H1 (cell line): Measurements from ENCODE around the gene KHDRBS2. TPM values are rescaled to one million over a fixed set of nuclear protein-coding genes. Genes with fewer than 3 reads are reported as not detected.

ENCODE experiments used
- CTCF ChIA-PET: fragments of 300-600 bp; sonication (Branson Sonifier 250); formaldehyde crosslinking; loops from one replicate; lab custom pipeline; 2021; ENCODE audit not compliant: partially characterized antibody; lab: Charles Lee
- POLR2A ChIA-PET: fragments of 300-600 bp; sonication (Branson Sonifier 250); formaldehyde crosslinking; loops from one replicate; lab custom pipeline; 2021; ENCODE audit warnings: inconsistent platforms; ENCODE audit not compliant: partially characterized antibody; lab: Charles Lee
- DNase-seq, 2 experiments: peaks; one replicate each; pipeline versions ENCODE4 v3.0.0 to v3.0.0-alpha.2; 2010 to 2022; ENCODE audit warnings: low spot score in 2 of 2, low read depth in 1 of 2, mixed read lengths in 1 of 2
- FAIRE-seq: peaks from 2 replicates; lab custom pipeline; 2011; peaks lifted over from hg19 to GRCh38; lab: Jason Lieb, UNC
- H2AFZ ChIP-seq: 2 replicates; pipeline ENCODE4 v1.8.1; 2012; ENCODE audit warnings: low read length, inconsistent platforms
- H2AK5ac ChIP-seq: 2 replicates; pipeline ENCODE4 v1.6.1; 2013; ENCODE audit warnings: low read depth, low read length
- H2BK120ac ChIP-seq: replicated peaks from 2 replicates; pipeline ENCODE3; 2013; ENCODE audit warnings: low read depth, low read length, inconsistent platforms
- H2BK12ac ChIP-seq: 2 replicates; pipeline ENCODE4 v1.6.1; 2013; ENCODE audit warnings: low read depth, low read length
- H2BK15ac ChIP-seq: 2 replicates; pipeline ENCODE4 v1.6.1; 2013; ENCODE audit warnings: low read length
- H2BK20ac ChIP-seq: 2 replicates; pipeline ENCODE4 v1.6.1; 2013; ENCODE audit warnings: low read length
- H2BK5ac ChIP-seq: 2 replicates; pipeline ENCODE4 v1.6.1; 2013; ENCODE audit warnings: low read depth, low read length
- H3K14ac ChIP-seq: 2 replicates; pipeline ENCODE4 v1.6.1; 2013; ENCODE audit warnings: inconsistent platforms; ENCODE audit not compliant: insufficient read length
- H3K18ac ChIP-seq: 2 replicates; pipeline ENCODE4 v1.6.1; 2013; ENCODE audit warnings: low read length; ENCODE audit errors: extremely low read depth
- H3K23ac ChIP-seq: 2 replicates; pipeline ENCODE4 v1.6.1; 2013; ENCODE audit warnings: inconsistent platforms; ENCODE audit not compliant: insufficient read length
- H3K23me2 ChIP-seq: 2 replicates; pipeline ENCODE4 v1.6.1; 2013; ENCODE audit warnings: low read depth, low read length
- H3K27ac ChIP-seq: 2 replicates; pipeline ENCODE4 v1.6.1; 2011; ENCODE audit warnings: low read depth, low read length, inconsistent platforms
- H3K27me3 ChIP-seq, 4 experiments: replicated peaks in 1 of 4; 1 replicate in 1 of 4; 2 replicates in 3 of 4; pipeline versions ENCODE4 v1.6.1 to v1.8.1; 2011 to 2013; ENCODE audit warnings: low read length in 3 of 4, mild to moderate bottlenecking in 3 of 4, inconsistent platforms in 2 of 4, mixed read lengths in 2 of 4, moderate library complexity in 1 of 4; ENCODE audit not compliant: control insufficient read depth in 3 of 4, insufficient read depth in 3 of 4; ENCODE audit errors: extremely low read depth in 1 of 4
- H3K36me3 ChIP-seq, 4 experiments: 2 replicates each; pipeline versions ENCODE4 v1.6.1 to v1.8.1; 2011 to 2013; ENCODE audit warnings: mild to moderate bottlenecking in 4 of 4, low read length in 3 of 4, moderate library complexity in 2 of 4, control low read depth in 1 of 4, inconsistent platforms in 1 of 4; ENCODE audit not compliant: insufficient read depth in 4 of 4, control insufficient read depth in 2 of 4
- H3K4ac ChIP-seq: replicated peaks from 2 replicates; pipeline ENCODE3; 2013; ENCODE audit warnings: low read length, low read depth, mixed read lengths, inconsistent platforms; ENCODE audit not compliant: insufficient read length
- H3K4me1 ChIP-seq, 4 experiments: replicated peaks in 1 of 4; 1 replicate in 1 of 4; 2 replicates in 3 of 4; pipeline versions ENCODE4 v1.6.1 to v1.8.1; 2011 to 2013; ENCODE audit warnings: low read length in 3 of 4, inconsistent platforms in 2 of 4, mixed read lengths in 1 of 4; ENCODE audit not compliant: insufficient read depth in 4 of 4, control insufficient read depth in 3 of 4
- H3K4me2 ChIP-seq, 2 experiments: 2 replicates each; pipeline versions ENCODE4 v1.6.1 to v1.8.1; 2011 to 2013; ENCODE audit warnings: low read depth in 2 of 2, low read length in 2 of 2, control low read depth in 1 of 2, inconsistent platforms in 1 of 2, mild to moderate bottlenecking in 1 of 2; ENCODE audit not compliant: insufficient read depth in 1 of 2
- H3K4me3 ChIP-seq, 4 experiments: fragments of 200-600, 300-600 bp in 1 of 4; sonication (generic), shearing (Covaris generic), sonication (Bioruptor Twin) in 1 of 4; 2 replicates each; pipeline versions ENCODE4 v1.5.1 to v1.8.1; 2011 to 2016; ENCODE audit warnings: low read length in 4 of 4, low read depth in 3 of 4, control low read depth in 2 of 4, inconsistent platforms in 2 of 4, mild to moderate bottlenecking in 2 of 4, mixed read lengths in 1 of 4, moderate library complexity in 1 of 4; ENCODE audit not compliant: insufficient read depth in 2 of 4; ENCODE audit errors: extremely low read depth in 1 of 4
- H3K56ac ChIP-seq: replicated peaks from 2 replicates; pipeline ENCODE3; 2013; ENCODE audit warnings: low read depth, mild to moderate bottlenecking, mixed read lengths, low read length, inconsistent platforms; ENCODE audit not compliant: insufficient read length
- H3K79me1 ChIP-seq: 2 replicates; pipeline ENCODE4 v1.6.1; 2013; ENCODE audit warnings: low read depth, low read length, control low read depth
- H3K79me2 ChIP-seq, 2 experiments: 2 replicates each; pipeline versions ENCODE4 v1.6.1 to v1.8.1; 2012 to 2013; ENCODE audit warnings: low read length in 2 of 2, mild to moderate bottlenecking in 2 of 2, inconsistent platforms in 1 of 2; ENCODE audit not compliant: insufficient read depth in 2 of 2, control insufficient read depth in 1 of 2
- H3K9ac ChIP-seq, 4 experiments: replicated peaks in 1 of 4; 1 replicate in 1 of 4; 2 replicates in 3 of 4; pipeline versions ENCODE4 v1.6.1 to v1.8.1; 2011 to 2013; ENCODE audit warnings: low read depth in 3 of 4, low read length in 3 of 4, control low read depth in 2 of 4, mild to moderate bottlenecking in 2 of 4, moderate library complexity in 2 of 4, inconsistent platforms in 1 of 4; ENCODE audit errors: extremely low read depth in 1 of 4
- H3K9me3 ChIP-seq, 2 experiments: 2 replicates each; pipeline versions ENCODE4 v1.6.1 to v1.8.1; 2012 to 2013; ENCODE audit warnings: mild to moderate bottlenecking in 2 of 2, moderate library complexity in 2 of 2, control low read depth in 1 of 2, inconsistent platforms in 1 of 2, low read depth in 1 of 2, low read length in 1 of 2, mixed read lengths in 1 of 2; ENCODE audit not compliant: insufficient read depth in 2 of 2
- H4K20me1 ChIP-seq, 2 experiments: replicated peaks in 1 of 2; 2 replicates each; pipeline versions ENCODE3 to v1.8.1; 2011 to 2013; ENCODE audit warnings: inconsistent platforms in 2 of 2, low read length in 2 of 2, mild to moderate bottlenecking in 1 of 2; ENCODE audit not compliant: insufficient read depth in 2 of 2, control insufficient read depth in 1 of 2
- H4K5ac ChIP-seq: 2 replicates; pipeline ENCODE4 v1.6.1; 2013; ENCODE audit warnings: low read length, low read depth, mixed read lengths, inconsistent platforms; ENCODE audit not compliant: insufficient read length
- H4K8ac ChIP-seq: 2 replicates; pipeline ENCODE4 v1.8.0; 2013; ENCODE audit warnings: mild to moderate bottlenecking, moderate library complexity, low read length, inconsistent platforms; ENCODE audit not compliant: insufficient read depth; ENCODE audit errors: extremely low read depth
- H4K91ac ChIP-seq: replicated peaks from 2 replicates; pipeline ENCODE3; 2013; ENCODE audit warnings: low read length, mixed read lengths, inconsistent platforms; ENCODE audit not compliant: insufficient read length
- BACH1 ChIP-seq: IDR thresholded peaks from 2 replicates; pipeline ENCODE4 v1.6.1; 2012; ENCODE audit warnings: low read length, improper control_type of control experiment
- CBX5 ChIP-seq: fragments of 300-800, 300-1000 bp; sonication (generic); IDR thresholded peaks from 2 replicates; pipeline ENCODE4 v1.7.1; 2016; ENCODE audit warnings: antibody characterized with exemption, low read length, low read depth
- CHD1 ChIP-seq: IDR thresholded peaks from 2 replicates; pipeline ENCODE4 v1.6.1; 2012; ENCODE audit warnings: low read depth, low read length, improper control_type of control experiment
- CTCF ChIP-seq, 3 experiments: IDR thresholded peaks; 1 replicate in 2 of 3; 2 replicates in 1 of 3; pipeline versions ENCODE4 v1.5.1 to v1.6.1; 2011; ENCODE audit warnings: low read length in 3 of 3, mild to moderate bottlenecking in 3 of 3, inconsistent platforms in 2 of 3, low read depth in 1 of 3, moderate library complexity in 1 of 3; ENCODE audit not compliant: insufficient read depth in 1 of 3; ENCODE audit errors: control extremely low read depth in 1 of 3
- EZH2 ChIP-seq: fragments of 200-600 bp; sonication (generic); IDR thresholded peaks from 2 replicates; pipeline ENCODE4 v1.7.1; 2012; ENCODE audit warnings: low read depth, mild to moderate bottlenecking, moderate library complexity, low read length, inconsistent platforms; ENCODE audit not compliant: severe bottlenecking
- GABPA ChIP-seq: IDR thresholded peaks from 2 replicates; pipeline ENCODE4 v1.6.1; 2011; ENCODE audit warnings: mild to moderate bottlenecking, low read length, moderate library complexity, borderline replicate concordance; ENCODE audit not compliant: insufficient read depth
- JUND ChIP-seq: IDR thresholded peaks from 2 replicates; pipeline ENCODE4 v1.6.1; 2011; ENCODE audit warnings: mild to moderate bottlenecking, improper control_type of control experiment, low read length
- RXRA ChIP-seq: IDR thresholded peaks from 2 replicates; pipeline ENCODE4 v1.6.1; 2011; ENCODE audit warnings: low read depth, mild to moderate bottlenecking, low read length, moderate library complexity; ENCODE audit not compliant: insufficient read depth
- SRF ChIP-seq: IDR thresholded peaks from 2 replicates; pipeline ENCODE4 v1.6.1; 2011; ENCODE audit warnings: mild to moderate bottlenecking, low read depth, low read length, moderate library complexity
- TBP ChIP-seq: IDR thresholded peaks from 2 replicates; pipeline ENCODE4 v1.6.1; 2011; ENCODE audit warnings: low read depth, low read length, improper control_type of control experiment
- TEAD4 ChIP-seq: IDR thresholded peaks from 2 replicates; pipeline ENCODE4 v1.6.1; 2012; ENCODE audit warnings: low read depth, low read length, inconsistent platforms, mixed read lengths
- WGBS, 2 experiments: shearing (Covaris generic) in 1 of 2; methylation state at CpG; one replicate each; pipeline versions ENCODE4 v1.1.6 to v1.1.7; 2013 to 2015; ENCODE audit warnings: low lambda C conversion rate in 2 of 2, mixed read lengths in 2 of 2, inconsistent platforms in 1 of 2, low coverage in 1 of 2, missing lambda C conversion rate in 1 of 2; ENCODE audit not compliant: insufficient replicate concordance in 2 of 2, insufficient coverage in 1 of 2, insufficient read length in 1 of 2; ENCODE audit errors: extremely low coverage in 1 of 2, missing lambda C conversion rate in 1 of 2; 5-methylcytosine and 5-hydroxymethylcytosine counted together
- polyA plus RNA-seq, 7 experiments: library from polyadenylated mRNA; depleted of rRNA in 3 of 7; stranded (reverse) in 5 of 7; unstranded in 2 of 7; fragments of >200 nt in 5 of 7; fragments of 200-250 nt in 2 of 7; gene quantifications; 1 replicate in 5 of 7; 2 replicates in 1 of 7; 4 replicates in 1 of 7; pipeline versions ENCODE4 v1.2.1 to v1.2.3, GENCODE V29; 2011 to 2013; ENCODE audit warnings: missing spikeins in 2 of 7, mixed read lengths in 2 of 7
- total RNA-seq: library from RNA; stranded (reverse); fragmentation: NEBNext Ultra II Directional; extraction: Animal tissue kit (Norgen Biotek cat#: 25700); gene quantifications from 2 replicates; pipeline ENCODE4 v1.2.1, GENCODE V29; 2021

Gene KHDRBS2
- total and polyA plus RNA-seq, 2 of the 8 experiments (the other 6 are each of a cell fraction or from before 2014, with no cell fraction given): 5.2 to 7.7 TPM

GRCh38 chr6:62283796-62284411, 2.1 kb downstream of the KHDRBS2 start:
- Histone ChIP-seq H3K23ac (no peak overlapping the region), H3K14ac (no peak overlapping the region), H3K9me3 (no peaks in the 10 kb centered on the region), H3K18ac (no peak overlapping the region), H3K23me2 (peaks cover 12% of the 10 kb centered on the region), H3K4me1 (peaks cover 0 to 5% (median 0%) of the 10 kb centered on the region in 4 experiments; a peak in 1 of 7 replicates), H3K56ac (no peak overlapping the region), H2BK12ac (no peak overlapping the region), H2BK5ac (no peak overlapping the region), H2AFZ (no peak overlapping the region), H2AK5ac (no peak overlapping the region), H3K4ac (no peak overlapping the region), H2BK120ac (no peak overlapping the region), H3K36me3 (no peaks in the 10 kb centered on the region), H4K8ac (no peak overlapping the region), H3K27me3 (no peaks in the 10 kb centered on the region), H3K27ac (no peak overlapping the region), H4K91ac (no peak overlapping the region), H4K5ac (no peak overlapping the region), H2BK20ac (no peak overlapping the region), H4K20me1 (no peaks in the 10 kb centered on the region), H3K4me3 (peak overlapping the region in 2 of 4 experiments; percentile 3 to 93; a peak in 4 of 8 replicates), H3K79me2 (peaks cover 0 to 64% of the 10 kb centered on the region in 2 experiments; a peak in 3 of 4 replicates), H3K4me2 (peak overlapping the region; percentile 1 to 99; a peak in 2 of 4 replicates), H3K9ac (no peak overlapping the region), H2BK15ac (no peak overlapping the region), H3K79me1 (no peaks in the 10 kb centered on the region)
- CTCF ChIA-PET: interaction anchor here (0.6 to 1.9 kb wide), 22 partner anchors 10 to 479 kb away, joined by 3 to 14 read pairs (median 3); no protein-coding TSS in a partner anchor
- POLR2A ChIA-PET: no interaction called here
- DNase-seq (no peak), FAIRE-seq (no peak)
- WGBS, 2 experiments: 69% methylated on average over 2 of the region's 2 CpGs; no CpG with 5 or more reads in 1 of the 2 experiments
- TF ChIP-seq CBX5: no peak
- no peak for TF ChIP-seq TEAD4
- TF ChIP-seq BACH1: no peak
- no peak for TF ChIP-seq TBP
- TF ChIP-seq EZH2: no peak
- TF ChIP-seq JUND: no peak
- TF ChIP-seq SRF: no peak
- TF ChIP-seq CHD1: no peak
- no peak for TF ChIP-seq RXRA
- peak in 1 of 3 experiments; percentile 41; a peak in 2 of 4 replicates for TF ChIP-seq CTCF (IDR thresholded peaks at IDR 0.05; ENCODE audit: control extremely low read depth in 1 of 3, insufficient read depth in 1 of 3, low read depth in 1 of 3, low read length in 3 of 3)
- no peak for TF ChIP-seq GABPA
